VCaP (cell line): Measurements from ENCODE around the gene LINC00632.
A peak's percentile ranks its signal among the peaks of the same experiment; 100 is the strongest.

Source experiments
- H3K27ac ChIP-seq: fragments of 450-650 bp; 2 replicates; pipeline ENCODE4 v1.5.1; 2017
- CTCF ChIP-seq: fragments of 450-650 bp; conservative IDR thresholded peaks from 2 replicates; pipeline ENCODE4 v1.5.1; 2017; ENCODE audit warnings: mild to moderate bottlenecking, moderate library complexity

LINC00632 gene

GRCh38 chrX:140804292-140804691 lies 94.7 kb downstream of the LINC00632 start:
- no peak overlapping the region for H3K27ac ChIP-seq
- TF ChIP-seq CTCF: no peak

- no peak for TF ChIP-seq CTCF
- no peak overlapping the region for H3K27ac ChIP-seq
Observed at GRCh38 chrX:140815868-140816267, 106.3 kb downstream of the LINC00632 start.

- peak; percentile 73 for TF ChIP-seq CTCF
Observed at GRCh38 chrX:140817943-140818342, 108.4 kb downstream of the LINC00632 start.

GRCh38 chrX:140821280-140821679 lies 111.7 kb downstream of the LINC00632 start:
- H3K27ac ChIP-seq: no peak overlapping the region
- no peak for TF ChIP-seq CTCF

More at GRCh38 chrX:140817943-140818342, 108.4 kb downstream of the LINC00632 start:
- H3K27ac ChIP-seq: no peak overlapping the region

GRCh38 chrX:140822184-140822583 lies 112.6 kb downstream of the LINC00632 start:
- TF ChIP-seq CTCF: no peak
- H3K27ac ChIP-seq: no peak overlapping the region

- no peak for TF ChIP-seq CTCF
- no peak overlapping the region for H3K27ac ChIP-seq
Observed at GRCh38 chrX:140822861-140823260, 113.3 kb downstream of the LINC00632 start.

- H3K27ac ChIP-seq: no peak overlapping the region
- no peak for TF ChIP-seq CTCF
Observed at GRCh38 chrX:140836874-140837273, 127.3 kb downstream of the LINC00632 start.
